GM06990 (cell line): ENCODE data around the gene DLG2.
A peak's percentile ranks its signal among the peaks of the same experiment; 100 is the strongest.

Experiments used
- DNase-seq: peaks from one replicate; pipeline ENCODE4 v3.0.0-alpha.2; 2011; ENCODE audit not compliant: insufficient read length; ENCODE audit errors: extremely low read depth
- H3K27me3 ChIP-seq: replicated peaks from 2 replicates; pipeline ENCODE4 v1.6.0; 2011; ENCODE audit warnings: low read length; ENCODE audit not compliant: control insufficient read depth, insufficient read depth
- H3K36me3 ChIP-seq: 2 replicates; pipeline ENCODE4 v1.5.1; 2011; ENCODE audit warnings: low read length; ENCODE audit not compliant: control insufficient read depth, insufficient read depth
- H3K4me3 ChIP-seq: replicated peaks from 2 replicates; pipeline ENCODE4 v1.5.1; 2011; ENCODE audit warnings: low read depth, mild to moderate bottlenecking, control low read depth, low read length
- CTCF ChIP-seq: IDR thresholded peaks from 2 replicates; pipeline ENCODE4 v1.5.1; 2011; ENCODE audit warnings: low read length, control low read depth, mild to moderate bottlenecking, inconsistent platforms; ENCODE audit not compliant: insufficient read depth, poor library complexity, severe bottlenecking

Gene DLG2

GRCh38 chr11:83613767-83614121 is 2013.4 kb downstream of the DLG2 start:
- Histone ChIP-seq H3K36me3 (no peaks in the 10 kb centered on the region), H3K27me3 (no peaks in the 10 kb centered on the region), H3K4me3 (no peak overlapping the region)
- DNase-seq: no peak
- no peak for TF ChIP-seq CTCF

GRCh38 chr11:83612891-83613766 is 2014.0 kb downstream of the DLG2 start:
- no peak overlapping the region for H3K4me3 ChIP-seq
- no peak for TF ChIP-seq CTCF
- peak; percentile 61 for DNase-seq

GRCh38 chr11:83611600-83611999 is 2015.5 kb downstream of the DLG2 start:
- no peak for TF ChIP-seq CTCF
- H3K4me3 ChIP-seq: no peak overlapping the region
- no peaks in the 10 kb centered on the region for H3K27me3 ChIP-seq
- no peaks in the 10 kb centered on the region for H3K36me3 ChIP-seq
- DNase-seq: no peak

More at GRCh38 chr11:83612891-83613766, 2014.0 kb downstream of the DLG2 start:
- Histone ChIP-seq H3K27me3 (no peaks in the 10 kb centered on the region), H3K36me3 (no peaks in the 10 kb centered on the region)

GRCh38 chr11:83611031-83611430 is 2016.1 kb downstream of the DLG2 start:
- H3K4me3 ChIP-seq: no peak overlapping the region
- no peak for TF ChIP-seq CTCF
- no peak for DNase-seq
- H3K36me3 ChIP-seq: no peaks in the 10 kb centered on the region
- H3K27me3 ChIP-seq: no peaks in the 10 kb centered on the region

- Histone ChIP-seq H3K36me3 (no peaks in the 10 kb centered on the region), H3K4me3 (no peak overlapping the region), H3K27me3 (no peaks in the 10 kb centered on the region)
- TF ChIP-seq CTCF: no peak
- DNase-seq: no peak
Measured at GRCh38 chr11:83609191-83609590, 2018.0 kb downstream of the DLG2 start.
